GM10248 (cell line): ENCODE measurements around the gene UQCC5.

Experiments used
- CTCF ChIA-PET: fragments of 300-600 bp; sonication (Branson Sonifier 250); formaldehyde crosslinking; extraction: SDS; loops from one replicate; lab custom pipeline; 2021; ENCODE audit warnings: antibody characterized with exemption; lab: Yijun Ruan, JAX
- POLR2A ChIA-PET: fragments of 350-650 bp; sonication (Branson Sonifier 250); formaldehyde crosslinking; extraction: SDS; loops from one replicate; lab custom pipeline; 2020; ENCODE audit warnings: antibody characterized with exemption; lab: Yijun Ruan, JAX
- DNase-seq: peaks from one replicate; pipeline ENCODE4 v3.0.0; 2012; ENCODE audit errors: extremely low spot score
- TF ChIP-seq, protein P1 (sequence below): IDR thresholded peaks from 2 replicates; pipeline ENCODE4 v1.5.1; 2012; ENCODE audit warnings: mild to moderate bottlenecking, low read depth; ENCODE audit errors: extremely low read depth, missing control alignments, control extremely low read depth

Gene UQCC5

DNA sequence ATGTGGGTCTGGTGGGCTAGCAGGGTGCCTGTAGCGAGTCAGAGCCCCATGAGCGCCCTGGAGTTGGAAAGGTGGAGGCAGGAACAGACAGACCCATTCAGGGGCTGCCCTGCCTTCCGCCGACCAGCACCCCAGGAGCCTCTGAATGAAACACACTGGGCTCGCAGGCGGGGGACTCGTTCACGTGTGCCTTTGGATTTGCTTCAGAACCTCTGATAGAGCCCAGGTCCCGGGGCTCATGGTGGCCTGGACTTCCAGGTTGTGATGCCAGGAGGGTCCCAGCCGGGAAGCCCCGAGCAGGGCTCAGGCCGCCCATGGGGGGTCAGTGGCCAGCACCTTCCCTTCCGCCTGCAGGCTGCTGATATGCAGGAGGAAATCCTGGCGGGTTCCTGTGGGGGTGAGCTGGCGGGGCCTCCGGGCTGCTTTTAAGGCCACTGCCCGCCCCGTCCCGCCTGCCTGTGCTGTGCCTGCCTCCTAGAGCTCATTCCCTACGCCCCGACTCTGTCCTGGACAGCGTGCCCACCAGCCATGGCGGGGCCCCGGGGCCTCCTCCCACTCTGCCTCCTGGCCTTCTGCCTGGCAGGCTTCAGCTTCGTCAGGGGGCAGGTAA lies 41.4 kb upstream of the UQCC5 start, which contains the start of gene STAB1:
Gene STAB1 (plus strand): TSS at position 453 of the 610 bp plus-strand sequence. CDS start 76 bp downstream, at position 529.
- CTCF ChIA-PET: no interaction called here
- POLR2A ChIA-PET: no interaction called here
- DNase-seq: no peak
- TF ChIP-seq, protein P1, sequence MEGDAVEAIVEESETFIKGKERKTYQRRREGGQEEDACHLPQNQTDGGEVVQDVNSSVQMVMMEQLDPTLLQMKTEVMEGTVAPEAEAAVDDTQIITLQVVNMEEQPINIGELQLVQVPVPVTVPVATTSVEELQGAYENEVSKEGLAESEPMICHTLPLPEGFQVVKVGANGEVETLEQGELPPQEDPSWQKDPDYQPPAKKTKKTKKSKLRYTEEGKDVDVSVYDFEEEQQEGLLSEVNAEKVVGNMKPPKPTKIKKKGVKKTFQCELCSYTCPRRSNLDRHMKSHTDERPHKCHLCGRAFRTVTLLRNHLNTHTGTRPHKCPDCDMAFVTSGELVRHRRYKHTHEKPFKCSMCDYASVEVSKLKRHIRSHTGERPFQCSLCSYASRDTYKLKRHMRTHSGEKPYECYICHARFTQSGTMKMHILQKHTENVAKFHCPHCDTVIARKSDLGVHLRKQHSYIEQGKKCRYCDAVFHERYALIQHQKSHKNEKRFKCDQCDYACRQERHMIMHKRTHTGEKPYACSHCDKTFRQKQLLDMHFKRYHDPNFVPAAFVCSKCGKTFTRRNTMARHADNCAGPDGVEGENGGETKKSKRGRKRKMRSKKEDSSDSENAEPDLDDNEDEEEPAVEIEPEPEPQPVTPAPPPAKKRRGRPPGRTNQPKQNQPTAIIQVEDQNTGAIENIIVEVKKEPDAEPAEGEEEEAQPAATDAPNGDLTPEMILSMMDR: no peak

DNA sequence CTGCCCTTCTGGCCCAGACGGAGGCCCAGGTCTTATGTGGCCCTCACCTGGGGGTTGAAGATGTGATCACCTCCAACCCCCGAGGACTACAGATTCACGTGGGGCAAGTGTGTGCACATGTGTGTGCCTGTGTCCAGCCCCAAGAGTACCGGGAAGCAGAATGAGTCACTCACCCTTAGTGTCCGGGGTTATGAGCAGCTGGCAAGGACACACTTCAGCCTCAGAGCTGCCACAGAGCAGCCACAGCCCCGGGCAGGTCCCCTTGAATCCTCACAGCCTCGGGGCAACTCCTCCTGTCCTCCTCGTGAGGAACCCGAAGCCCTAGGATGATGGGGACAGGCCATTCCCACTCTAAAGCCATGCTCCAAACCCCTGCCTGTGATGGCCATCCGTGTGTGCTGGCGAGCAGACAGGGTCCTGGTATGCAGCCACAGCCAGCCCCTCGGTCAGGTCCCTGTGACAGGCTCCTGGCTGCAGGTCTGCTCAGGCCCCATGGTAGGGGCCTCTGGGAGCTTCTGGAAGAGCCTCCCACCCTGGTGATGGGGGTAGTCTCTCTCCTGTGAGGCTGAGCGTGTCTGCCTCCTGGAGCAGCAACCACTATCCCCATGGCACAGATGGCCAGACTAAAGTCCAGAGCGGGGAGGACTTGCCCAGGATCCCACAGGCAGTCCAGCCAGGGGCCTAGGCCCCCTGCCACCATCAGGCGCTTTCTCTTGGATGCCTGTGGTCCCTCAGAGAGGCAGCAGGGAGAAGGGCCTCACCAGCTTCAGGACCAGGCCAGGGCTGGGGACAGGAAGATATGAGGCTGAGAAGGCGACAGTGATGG lies 40.4 kb upstream of the UQCC5 start:
- DNase-seq: no peak
- CTCF ChIA-PET: no interaction called here
- POLR2A ChIA-PET: no interaction called here
- TF ChIP-seq, protein P1: no peak

DNA sequence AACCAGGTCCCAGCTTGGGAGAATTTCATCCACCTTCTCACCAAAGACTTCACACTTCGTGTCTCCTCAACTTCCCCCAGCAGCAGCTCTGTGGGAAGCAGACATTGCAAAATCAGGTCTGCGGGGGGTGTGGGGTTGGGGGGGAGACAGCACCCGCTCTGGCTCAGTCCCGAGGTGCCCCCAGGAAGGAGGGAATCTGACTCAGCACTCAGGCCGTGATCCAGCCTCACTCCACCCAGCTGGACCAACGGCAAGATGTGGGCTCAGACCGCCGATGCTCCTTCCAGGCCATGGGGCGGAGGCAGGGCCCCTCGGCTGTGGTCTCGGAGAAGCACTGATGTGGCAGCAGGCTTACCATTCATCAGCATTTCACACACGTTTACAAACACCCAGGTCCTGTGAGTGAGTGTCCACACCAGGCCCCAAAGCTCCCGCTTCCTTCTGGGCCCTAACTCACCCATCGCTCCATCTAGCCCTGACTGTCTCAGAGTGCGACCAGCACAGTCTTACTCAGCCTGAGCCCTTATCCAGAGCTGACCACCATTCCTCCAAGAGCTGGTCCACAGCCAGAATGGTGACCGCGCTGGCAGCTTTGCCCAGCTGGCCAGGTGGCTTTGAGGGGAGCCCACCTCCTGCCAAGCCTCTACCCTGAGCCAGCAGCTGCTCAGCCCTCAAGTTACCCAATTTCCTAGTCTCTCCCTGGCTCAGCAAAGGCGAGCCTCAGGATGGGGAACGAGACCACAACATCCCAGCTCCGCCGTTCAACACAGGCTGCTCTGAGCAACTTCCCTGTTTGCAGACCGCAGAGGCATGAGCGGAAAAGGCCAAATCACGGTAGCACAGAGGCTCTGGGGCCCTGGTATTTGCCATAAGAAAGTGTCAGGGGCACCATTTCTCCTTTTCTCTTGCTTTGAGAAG lies 38.0 kb upstream of the UQCC5 start:
- no peak for DNase-seq
- ChIA-PET POLR2A (no interaction called here), CTCF (interaction anchor here (0.5 to 1.8 kb wide), 3 partner anchors 38 to 64 kb away, joined by 3 to 4 read pairs (median 3); partner anchors contain the start of gene UQCC5)
- TF ChIP-seq, protein P1: no peak

DNA sequence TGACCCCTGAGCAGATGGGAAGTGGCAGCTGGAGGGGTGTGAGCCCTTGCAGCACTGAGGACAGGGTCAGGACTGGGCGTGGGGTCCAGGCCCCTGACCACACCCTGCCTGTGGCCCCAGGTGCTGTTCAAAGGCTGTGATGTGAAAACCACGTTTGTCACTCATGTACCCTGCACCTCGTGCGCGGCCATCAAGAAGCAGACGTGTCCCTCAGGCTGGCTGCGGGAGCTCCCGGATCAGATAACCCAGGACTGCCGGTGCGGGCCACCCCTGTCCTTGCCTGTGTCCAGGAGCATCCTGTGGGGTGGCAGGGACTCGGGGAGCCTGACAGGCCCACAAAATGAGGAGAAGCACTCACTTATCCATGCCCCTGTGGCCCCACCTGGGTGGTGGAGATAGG lies 35.4 kb upstream of the UQCC5 start:
- POLR2A ChIA-PET: no interaction called here
- TF ChIP-seq, protein P1: no peak
- DNase-seq: no peak
- CTCF ChIA-PET: no interaction called here

DNA sequence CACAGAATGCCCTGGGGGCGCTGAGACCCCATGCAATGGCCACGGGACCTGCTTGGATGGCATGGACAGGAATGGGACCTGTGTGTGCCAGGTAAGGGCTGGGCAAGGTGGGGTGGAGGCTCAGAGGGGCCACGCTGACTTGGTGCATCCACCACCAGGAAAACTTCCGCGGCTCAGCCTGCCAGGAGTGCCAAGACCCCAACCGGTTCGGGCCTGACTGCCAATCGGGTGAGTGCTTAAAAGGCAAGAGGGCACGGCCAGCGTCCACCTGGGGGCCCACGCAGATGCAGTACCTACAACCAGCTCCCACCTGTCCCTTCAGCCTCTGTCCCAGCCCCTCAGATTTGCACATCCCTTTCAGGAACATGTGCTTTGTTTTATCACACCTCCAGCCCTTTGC lies 34.4 kb upstream of the UQCC5 start:
- ChIA-PET CTCF (no interaction called here), POLR2A (no interaction called here)
- TF ChIP-seq, protein P1: no peak
- no peak for DNase-seq
